Gastrocnemius medialis (tissue), 4 donors: ENCODE results near the gene CGB7. TPM values are rescaled to one million over a fixed set of nuclear protein-coding genes. Genes with fewer than 3 reads are reported as not detected.

ENCODE experiments used
- ATAC-seq, 2 donors: fragments of 150-250 bp; one replicate each; pipeline ENCODE4 v1.9.1; 2016
- DNase-seq, 2 donors: peaks; one replicate each; pipeline ENCODE4 v3.0.0-alpha.2; 2019
- H3K27ac ChIP-seq, 4 donors: fragments of 200-600 bp; sonication (generic); 1 replicate in 1 of 4; 2 replicates in 3 of 4; pipeline ENCODE4 v1.5.1; 2016 to 2018; ENCODE audit warnings: mild to moderate bottlenecking in 2 of 4, moderate library complexity in 1 of 4
- H3K27me3 ChIP-seq, 3 donors: fragments of 200-600 bp; sonication (generic) in 2 of 3; 1 replicate in 1 of 3; 2 replicates in 2 of 3; pipeline versions ENCODE4 v1.5.1 to v1.6.0; 2016 to 2019; ENCODE audit warnings: mild to moderate bottlenecking in 1 of 3, moderate library complexity in 1 of 3
- H3K36me3 ChIP-seq, 2 donors: fragments of 200-600 bp; sonication (generic) in 1 of 2; one replicate each; pipeline ENCODE4 v1.5.1; 2017 to 2018
- H3K4me1 ChIP-seq, 2 donors: fragments of 200-600 bp; sonication (generic) in 1 of 2; one replicate each; pipeline ENCODE4 v1.5.1; 2016 to 2017; ENCODE audit warnings: mild to moderate bottlenecking in 2 of 2
- H3K4me3 ChIP-seq, 4 donors: fragments of 200-600 bp; sonication (generic) in 3 of 4; 1 replicate in 1 of 4; 2 replicates in 3 of 4; pipeline ENCODE4 v1.5.1; 2016 to 2019; ENCODE audit warnings: mild to moderate bottlenecking in 2 of 4
- H3K9me3 ChIP-seq, 3 donors: fragments of 200-600 bp; sonication (generic) in 2 of 3; 1 replicate in 1 of 3; 2 replicates in 2 of 3; pipeline ENCODE4 v1.5.1; 2016 to 2019
- POLR2A ChIP-seq, 2 donors: fragments of 450-650 bp; IDR thresholded peaks; one replicate each; pipeline ENCODE4 v1.6.1; 2017; ENCODE audit warnings: antibody characterized with exemption in 2 of 2, mild to moderate bottlenecking in 2 of 2, moderate library complexity in 2 of 2
- in situ Hi-C, 4 donors: fragments of 200-750 bp; cut with MboI; loops; one replicate each; pipeline versions ENCODE4 v1.15.0 to v1.8.0; 2017; ENCODE audit warnings: low sequenced_read_pairs in 4 of 4
- intact Hi-C: fragments of 100-400 bp; cut with DNase I; formaldehyde crosslinking; loops from one replicate; pipeline ENCODE4 v1.15.1; 2023; ENCODE audit warnings: low total_unique reads
- total RNA-seq, 4 donors: library from RNA; depleted of rRNA; stranded (reverse); fragments of >200 nt; gene quantifications; one replicate each; pipeline versions ENCODE4 v1.1.0 to v1.2.3, GENCODE V29; 2016
- TF ChIP-seq, protein P1 (sequence below), 5 experiments: fragments of 450-650 bp in 3 of 5; fragments of 200-600 bp in 2 of 5; sonication (generic) in 2 of 5; IDR thresholded peaks in 4 of 5; conservative IDR thresholded peaks in 1 of 5; 1 replicate in 4 of 5; 2 replicates in 1 of 5; pipeline ENCODE4 v1.5.1; 2016 to 2019; ENCODE audit warnings: antibody characterized with exemption in 5 of 5, mild to moderate bottlenecking in 3 of 5, moderate library complexity in 3 of 5

The CGB7 gene
- total RNA-seq, 4 donors from 2014 or later = 0.42 to 1.1 TPM; not detected in 2

DNA sequence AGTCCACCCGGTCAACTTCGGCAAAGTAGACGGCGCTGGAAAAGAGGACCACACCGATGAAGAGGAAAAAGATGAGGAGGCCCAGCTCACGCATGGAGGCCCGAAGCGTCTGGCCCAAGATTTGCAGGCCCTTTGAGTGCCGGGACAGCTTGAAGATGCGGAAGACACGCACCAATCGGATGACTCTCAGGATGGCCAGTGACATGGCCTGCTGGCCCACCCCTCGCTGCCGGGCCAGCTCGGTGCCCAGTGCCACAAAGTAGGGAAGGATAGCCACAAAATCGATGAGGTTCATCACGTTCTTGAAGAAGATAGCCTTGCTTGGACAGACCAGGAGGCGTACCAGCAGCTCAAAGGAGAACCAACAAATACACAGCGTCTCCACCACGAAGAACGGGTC, 12.9 kb upstream of the CGB7 start:
- Histone ChIP-seq H3K4me1 (peaks cover 37 to 53% of the 10 kb centered on the region in 2 donors), H3K27me3 (peaks cover 0 to 2% (median 0%) of the 10 kb centered on the region in 3 donors), H3K36me3 (no peaks in the 10 kb centered on the region), H3K9me3 (no peaks in the 10 kb centered on the region), H3K27ac (peak overlapping the region; percentile 87 to 95 (median 92)), H3K4me3 (no peak overlapping the region)
- no peak for ATAC-seq
- no peak for DNase-seq
- intact Hi-C loops (loop anchor here (5.0 kb wide), 2 partner anchors 78 to 1958 kb away; partner anchors contain the start of genes GYS1, RUVBL2 and ZC3H4), in situ Hi-C loops (no loop called here)
- TF ChIP-seq, protein P1, sequence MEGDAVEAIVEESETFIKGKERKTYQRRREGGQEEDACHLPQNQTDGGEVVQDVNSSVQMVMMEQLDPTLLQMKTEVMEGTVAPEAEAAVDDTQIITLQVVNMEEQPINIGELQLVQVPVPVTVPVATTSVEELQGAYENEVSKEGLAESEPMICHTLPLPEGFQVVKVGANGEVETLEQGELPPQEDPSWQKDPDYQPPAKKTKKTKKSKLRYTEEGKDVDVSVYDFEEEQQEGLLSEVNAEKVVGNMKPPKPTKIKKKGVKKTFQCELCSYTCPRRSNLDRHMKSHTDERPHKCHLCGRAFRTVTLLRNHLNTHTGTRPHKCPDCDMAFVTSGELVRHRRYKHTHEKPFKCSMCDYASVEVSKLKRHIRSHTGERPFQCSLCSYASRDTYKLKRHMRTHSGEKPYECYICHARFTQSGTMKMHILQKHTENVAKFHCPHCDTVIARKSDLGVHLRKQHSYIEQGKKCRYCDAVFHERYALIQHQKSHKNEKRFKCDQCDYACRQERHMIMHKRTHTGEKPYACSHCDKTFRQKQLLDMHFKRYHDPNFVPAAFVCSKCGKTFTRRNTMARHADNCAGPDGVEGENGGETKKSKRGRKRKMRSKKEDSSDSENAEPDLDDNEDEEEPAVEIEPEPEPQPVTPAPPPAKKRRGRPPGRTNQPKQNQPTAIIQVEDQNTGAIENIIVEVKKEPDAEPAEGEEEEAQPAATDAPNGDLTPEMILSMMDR (IDR thresholded peaks at IDR 0.05 in 4 of 5, conservative IDR thresholded peaks at IDR 0.05 in 1 of 5) = no peak
- no peak for TF ChIP-seq POLR2A (IDR thresholded peaks at IDR 0.05)

DNA sequence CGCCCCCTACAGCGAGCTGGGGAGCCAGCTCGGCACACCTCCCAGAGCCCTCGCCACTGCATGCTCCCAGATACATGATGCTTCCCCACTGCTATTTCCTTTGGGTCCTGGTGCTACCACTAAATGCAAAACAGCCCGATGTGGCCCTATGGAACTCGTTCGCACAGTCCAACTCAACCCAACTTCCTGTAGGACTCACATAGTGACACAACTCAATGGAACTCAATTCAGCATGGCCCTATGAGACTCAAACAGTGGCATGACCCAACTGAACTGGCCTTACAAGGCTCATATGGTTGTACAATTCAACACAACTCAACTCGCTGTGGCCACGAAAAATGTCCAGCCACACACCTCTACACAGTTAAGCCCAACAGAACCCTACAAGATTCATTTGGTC, 11.5 kb upstream of the CGB7 start:
- Histone ChIP-seq H3K4me3 (no peak overlapping the region), H3K27me3 (peaks cover 0 to 2% (median 0%) of the 10 kb centered on the region in 3 donors), H3K36me3 (no peaks in the 10 kb centered on the region), H3K27ac (peak overlapping the region; percentile 23 to 95 (median 90)), H3K9me3 (no peaks in the 10 kb centered on the region), H3K4me1 (peaks cover 38 to 62% of the 10 kb centered on the region in 2 donors)
- TF ChIP-seq, protein P1 (IDR thresholded peaks at IDR 0.05 in 4 of 5, conservative IDR thresholded peaks at IDR 0.05 in 1 of 5) = no peak
- TF ChIP-seq POLR2A (IDR thresholded peaks at IDR 0.05) = no peak
- intact Hi-C loops = no loop called here
- no peak for DNase-seq
- no peak for ATAC-seq
- in situ Hi-C loops = no loop called here

DNA sequence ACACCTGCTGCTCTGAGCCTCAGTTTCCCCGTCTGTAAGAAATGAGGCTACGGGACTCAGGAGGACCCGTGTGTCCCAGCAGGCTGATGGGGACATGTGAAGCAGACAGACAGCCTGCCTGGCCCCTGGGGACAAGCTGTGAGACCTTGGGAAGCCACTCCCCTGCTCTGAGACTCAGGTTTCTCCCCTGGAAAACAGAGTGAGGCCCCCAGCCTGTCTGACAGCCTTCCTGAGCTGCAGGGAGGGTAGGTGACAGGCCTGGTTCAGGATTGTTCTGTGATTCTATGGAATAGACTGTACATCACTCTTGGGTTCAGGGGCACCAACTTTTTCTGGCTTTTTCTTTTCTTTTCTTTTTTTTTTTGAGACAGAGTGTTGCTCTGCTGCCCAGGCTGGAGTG, 10.0 kb upstream of the CGB7 start:
- in situ Hi-C loops = no loop called here

DNA sequence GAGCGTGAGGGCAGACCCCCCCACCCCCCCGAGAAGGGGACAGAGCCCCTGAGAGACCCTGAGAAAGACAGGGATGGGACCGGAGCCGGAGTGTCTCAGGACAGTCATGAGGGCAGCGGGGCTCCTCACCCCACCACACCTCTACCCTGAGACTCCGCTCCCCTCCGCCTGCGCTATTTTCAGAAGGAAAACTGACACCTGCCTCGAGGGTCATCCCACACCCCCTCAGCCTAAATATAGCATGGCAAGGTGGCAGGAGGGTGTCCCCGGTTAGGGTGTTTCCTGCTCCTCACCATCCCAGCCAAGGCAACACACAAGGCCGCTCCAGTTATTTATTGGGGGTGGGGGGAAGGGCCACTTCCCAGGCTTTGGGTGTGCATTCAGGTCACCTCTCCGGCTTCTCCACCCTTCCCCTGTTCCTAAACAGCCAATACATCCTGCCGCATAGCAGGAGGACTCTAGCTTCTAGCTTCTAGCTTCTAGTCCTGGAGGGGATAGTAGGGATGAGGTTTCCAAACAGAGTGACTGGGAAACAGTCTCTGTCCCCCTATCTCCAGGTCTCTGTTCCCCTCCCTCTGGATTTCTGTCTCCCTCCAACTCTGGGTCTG, 8.5 kb upstream of the CGB7 start:
- Histone ChIP-seq H3K9me3 (no peaks in the 10 kb centered on the region), H3K36me3 (no peaks in the 10 kb centered on the region), H3K27ac (peak overlapping the region; percentile 83 to 95 (median 90)), H3K27me3 (peaks cover 0 to 2% (median 0%) of the 10 kb centered on the region in 3 donors), H3K4me3 (peak overlapping the region in 3 of 4 donors; percentile 12 to 50 (median 33)), H3K4me1 (peaks cover 25 to 53% of the 10 kb centered on the region in 2 donors)
- DNase-seq (peak; percentile 68 to 91), ATAC-seq (peak; percentile 77 to 83)
- in situ Hi-C loops = no loop called here
- intact Hi-C loops = no loop called here
- peak; percentile 62 to 72 for TF ChIP-seq POLR2A (IDR thresholded peaks at IDR 0.05)
- TF ChIP-seq, protein P1 (IDR thresholded peaks at IDR 0.05 in 4 of 5, conservative IDR thresholded peaks at IDR 0.05 in 1 of 5) = no peak

More for the DNA sequence above, 10.0 kb upstream of the CGB7 start:
- H3K27me3 ChIP-seq = peaks cover 0 to 2% (median 0%) of the 10 kb centered on the region in 3 donors
- H3K4me3 ChIP-seq = no peak overlapping the region
- no peaks in the 10 kb centered on the region for H3K36me3 ChIP-seq
- TF ChIP-seq POLR2A (IDR thresholded peaks at IDR 0.05) = peak in 1 of 2 donors; percentile 30
- TF ChIP-seq, protein P1 (IDR thresholded peaks at IDR 0.05 in 4 of 5, conservative IDR thresholded peaks at IDR 0.05 in 1 of 5) = no peak
- peaks cover 25 to 53% of the 10 kb centered on the region in 2 donors for H3K4me1 ChIP-seq
- ATAC-seq = no peak
- H3K9me3 ChIP-seq = no peaks in the 10 kb centered on the region
- peak overlapping the region; percentile 83 to 95 (median 90) for H3K27ac ChIP-seq
- DNase-seq = peak in 1 of 2 donors; percentile 47
- intact Hi-C loops = no loop called here
